Hepatocyte (in vitro differentiated cells): ENCODE results near the gene DUSP8.

Experiments used
- EZH2phosphoT487 ChIP-seq: fragments of 200-600 bp; sonication (generic); IDR thresholded peaks from one replicate; pipeline ENCODE4 v1.6.1; 2018; ENCODE audit warnings: antibody characterized with exemption, mild to moderate bottlenecking, low read depth, moderate library complexity; ENCODE audit not compliant: unreplicated experiment, severe bottlenecking
- TF ChIP-seq, protein P1 (sequence below): fragments of 200-600 bp; sonication (generic); IDR thresholded peaks from 2 replicates; pipeline ENCODE4 v1.5.1; 2016; ENCODE audit warnings: antibody characterized with exemption, mild to moderate bottlenecking; ENCODE audit not compliant: poor library complexity

DNA sequence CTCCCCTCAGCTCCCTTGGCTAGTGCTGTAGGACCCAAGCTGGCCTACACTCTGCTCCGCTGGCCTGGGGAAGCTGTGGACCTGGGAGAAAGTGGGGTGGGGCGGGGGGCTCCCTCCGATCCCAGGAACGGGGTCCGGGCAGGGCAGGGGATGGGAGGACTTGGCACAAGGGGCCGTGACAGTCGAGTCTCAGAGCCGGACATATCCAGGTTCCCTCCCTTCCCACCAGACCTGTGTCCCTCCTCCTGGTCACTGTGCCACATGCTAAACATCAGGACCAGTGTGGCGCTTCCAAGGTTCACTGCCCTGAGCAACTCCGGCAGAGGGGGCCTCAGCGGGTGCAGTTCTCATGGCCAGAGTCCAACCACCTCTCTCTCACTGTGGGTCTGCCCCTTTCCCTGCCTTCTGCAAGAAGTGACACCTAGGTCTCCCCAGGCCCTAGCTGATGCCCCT, 2.0 kb downstream of the DUSP8 start:
- TF ChIP-seq, protein P1, sequence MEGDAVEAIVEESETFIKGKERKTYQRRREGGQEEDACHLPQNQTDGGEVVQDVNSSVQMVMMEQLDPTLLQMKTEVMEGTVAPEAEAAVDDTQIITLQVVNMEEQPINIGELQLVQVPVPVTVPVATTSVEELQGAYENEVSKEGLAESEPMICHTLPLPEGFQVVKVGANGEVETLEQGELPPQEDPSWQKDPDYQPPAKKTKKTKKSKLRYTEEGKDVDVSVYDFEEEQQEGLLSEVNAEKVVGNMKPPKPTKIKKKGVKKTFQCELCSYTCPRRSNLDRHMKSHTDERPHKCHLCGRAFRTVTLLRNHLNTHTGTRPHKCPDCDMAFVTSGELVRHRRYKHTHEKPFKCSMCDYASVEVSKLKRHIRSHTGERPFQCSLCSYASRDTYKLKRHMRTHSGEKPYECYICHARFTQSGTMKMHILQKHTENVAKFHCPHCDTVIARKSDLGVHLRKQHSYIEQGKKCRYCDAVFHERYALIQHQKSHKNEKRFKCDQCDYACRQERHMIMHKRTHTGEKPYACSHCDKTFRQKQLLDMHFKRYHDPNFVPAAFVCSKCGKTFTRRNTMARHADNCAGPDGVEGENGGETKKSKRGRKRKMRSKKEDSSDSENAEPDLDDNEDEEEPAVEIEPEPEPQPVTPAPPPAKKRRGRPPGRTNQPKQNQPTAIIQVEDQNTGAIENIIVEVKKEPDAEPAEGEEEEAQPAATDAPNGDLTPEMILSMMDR: no peak
- TF ChIP-seq EZH2phosphoT487: no peak
